GM19023 (cell line): ENCODE results near the gene C19orf25.

Source experiments
- ATAC-seq: cut with Tn5 transposase; IDR thresholded peaks from one replicate; pipeline ENCODE4 v1.9.1; 2021; ENCODE audit warnings: mild to moderate bottlenecking, moderate library complexity; ENCODE audit not compliant: unreplicated experiment

Gene C19orf25

DNA sequence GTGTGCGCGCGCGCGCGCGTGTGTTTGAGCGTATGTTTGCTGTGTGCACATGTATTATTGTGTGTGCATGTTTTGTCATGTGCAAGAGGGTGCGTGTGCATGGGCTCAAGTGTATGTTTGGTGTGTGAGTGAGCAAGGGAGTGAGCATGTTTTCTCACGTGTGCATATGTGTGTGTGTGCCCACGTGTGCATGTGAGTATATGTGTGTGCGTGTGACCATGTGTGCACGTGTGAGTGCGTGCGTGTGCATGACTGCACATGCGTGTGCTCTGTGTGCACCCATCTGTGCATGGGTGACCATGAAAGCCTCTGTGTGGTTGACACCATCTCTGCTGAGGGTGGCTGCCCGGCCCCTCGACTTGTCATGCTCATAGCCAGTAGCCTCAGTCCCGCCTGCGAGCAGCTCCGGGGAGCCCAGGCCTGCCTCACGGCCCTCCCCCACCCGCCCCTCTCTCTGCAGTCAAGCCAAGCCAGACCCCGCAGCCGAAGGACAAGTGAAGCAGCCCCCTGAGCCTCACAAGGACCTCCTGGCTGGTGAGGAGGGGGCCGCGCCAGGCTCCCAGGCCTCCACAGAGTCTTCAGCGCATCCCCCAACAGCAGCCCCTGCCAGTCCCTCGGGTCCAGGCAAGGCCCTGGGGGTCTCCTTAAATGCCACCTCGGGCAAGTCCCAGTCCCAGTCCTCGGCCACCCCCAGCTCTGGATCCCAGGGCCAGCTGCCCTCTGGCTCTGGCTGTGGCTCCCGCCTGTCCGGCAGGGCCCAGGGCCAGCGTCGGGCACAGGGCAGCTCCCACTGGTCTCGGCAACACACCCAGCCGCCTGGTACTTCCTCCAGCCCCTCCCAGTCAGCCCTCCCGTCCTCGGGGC, 17.9 kb upstream of the C19orf25 start:
- no peak for ATAC-seq

GRCh38 chr19:1495799-1496713, 17.0 kb upstream of the C19orf25 start:
- ATAC-seq = no peak

DNA sequence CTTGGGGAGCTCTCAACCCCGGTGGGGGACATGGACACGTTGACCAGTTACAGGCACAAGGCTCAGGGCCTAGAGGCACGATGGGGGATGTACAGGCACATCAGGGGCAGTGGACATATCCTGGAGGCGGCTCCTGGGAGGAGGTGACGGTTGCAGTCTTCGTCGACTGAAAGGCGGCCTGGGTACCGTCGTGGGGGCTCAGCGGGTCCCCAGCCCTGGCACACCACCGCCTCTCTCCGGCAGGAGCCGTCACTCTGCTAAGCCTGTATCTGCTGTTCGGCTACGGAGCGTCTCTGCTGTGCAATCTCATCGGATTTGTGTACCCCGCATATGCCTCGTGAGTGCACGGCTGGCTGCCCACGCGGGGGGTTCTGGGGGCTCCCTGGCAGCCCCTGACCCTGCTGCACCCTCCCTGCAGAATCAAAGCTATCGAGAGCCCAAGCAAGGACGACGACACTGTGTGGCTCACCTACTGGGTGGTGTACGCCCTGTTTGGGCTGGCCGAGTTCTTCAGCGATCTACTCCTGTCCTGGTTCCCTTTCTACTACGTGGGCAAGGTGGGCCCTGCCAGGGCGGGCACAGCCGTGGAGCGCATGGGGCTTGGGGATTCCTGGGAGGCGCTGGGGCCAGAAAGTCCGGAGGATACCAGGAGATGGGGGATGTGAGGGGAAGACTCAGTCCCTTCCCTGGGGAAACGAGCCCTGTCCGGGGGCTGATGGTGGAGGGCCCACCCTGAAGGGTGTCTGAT, 16.2 kb upstream of the C19orf25 start:
- no peak for ATAC-seq

DNA sequence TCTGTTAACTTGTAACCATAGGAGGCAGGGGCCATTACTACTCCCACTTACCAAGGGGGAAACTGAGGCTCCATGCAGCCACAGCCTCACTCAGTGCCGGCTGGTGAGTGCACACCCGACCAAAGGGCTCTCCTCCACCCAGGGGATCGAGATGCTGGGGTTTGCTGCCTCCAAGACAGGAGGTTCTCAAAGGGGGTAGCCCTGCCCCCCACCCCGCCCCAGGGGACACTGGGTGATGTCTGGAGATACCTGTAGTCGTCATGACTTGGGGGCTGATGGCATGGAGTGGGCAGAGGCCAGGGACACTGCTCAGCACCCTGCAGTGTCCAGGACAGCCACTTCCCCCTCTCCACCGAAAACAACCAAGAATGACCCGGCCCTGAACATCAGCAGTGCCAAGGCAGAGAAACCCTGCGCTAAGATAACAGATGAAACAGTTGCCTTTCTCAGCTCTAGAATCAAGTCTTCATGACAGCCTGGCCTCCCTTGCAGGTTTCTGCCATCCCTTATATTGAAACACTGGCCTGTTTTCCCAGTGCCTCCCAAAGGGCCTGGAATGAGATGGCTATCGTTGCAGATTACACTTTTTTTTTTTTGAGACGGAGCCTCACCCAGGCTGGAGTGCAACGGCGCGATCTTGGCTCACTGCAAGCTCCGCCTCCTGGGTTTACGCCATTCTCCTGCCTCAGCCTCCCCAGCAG, 15.2 kb upstream of the C19orf25 start:
- no peak for ATAC-seq

GRCh38 chr19:1492474-1493006, 13.5 kb upstream of the C19orf25 start:
- ATAC-seq = no peak

DNA sequence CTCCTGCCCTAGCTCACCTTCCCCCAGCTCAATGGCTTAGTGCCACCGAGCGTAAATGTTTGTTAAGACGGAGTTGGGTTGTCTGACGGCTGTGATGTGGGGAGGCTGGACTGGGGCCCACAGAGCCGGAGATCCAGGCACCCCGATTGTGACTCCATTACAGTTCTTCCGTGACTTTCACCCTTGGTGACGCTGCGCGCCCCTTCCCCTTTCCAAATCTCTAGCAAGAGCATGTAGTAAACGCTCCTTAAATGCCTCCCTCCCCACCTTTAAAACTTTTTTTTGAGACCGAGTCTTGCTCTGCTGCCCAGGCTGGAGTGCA, 12.8 kb upstream of the C19orf25 start:
- ATAC-seq = no peak

DNA sequence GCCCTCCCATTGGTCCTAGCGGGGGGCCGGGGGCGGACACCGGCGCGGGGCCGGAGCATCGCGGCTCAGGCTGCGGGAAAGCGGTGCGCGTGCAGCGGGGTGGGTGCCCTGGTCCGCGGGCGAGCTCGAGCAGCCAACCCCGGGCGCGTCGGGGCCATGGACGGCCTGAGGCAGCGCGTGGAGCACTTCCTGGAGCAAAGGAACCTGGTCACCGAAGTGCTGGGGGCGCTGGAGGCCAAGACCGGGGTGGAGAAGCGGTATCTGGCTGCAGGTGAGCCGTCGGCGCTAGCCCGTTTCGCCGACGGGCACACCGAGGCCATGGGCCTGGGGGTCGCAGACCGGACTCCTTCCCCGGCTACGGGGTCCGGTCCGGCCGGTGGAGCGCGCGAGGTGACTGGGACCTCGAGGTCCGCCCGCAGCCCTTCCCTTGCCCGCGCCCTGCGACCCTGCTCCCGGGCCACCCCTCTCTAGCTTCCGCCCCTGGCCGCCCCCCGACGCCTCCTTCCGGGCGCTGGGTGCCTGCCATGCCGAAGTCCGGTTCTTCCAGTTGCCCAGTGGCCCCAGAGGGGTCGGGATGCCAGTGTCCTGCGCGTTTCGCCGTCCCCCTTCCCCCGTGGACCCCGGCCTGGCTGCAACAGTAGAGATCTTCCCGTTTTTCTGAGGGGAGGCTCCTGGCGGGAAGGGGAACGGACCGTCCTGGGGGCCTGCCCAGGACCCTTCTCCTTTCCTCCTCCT, 12.3 kb upstream of the C19orf25 start, which contains the start of gene REEP6:
REEP6 (plus strand) TSS at position 68 of the 735 bp plus-strand sequence; CDS start at position 157, 89 bp downstream.
- ATAC-seq = no peak

DNA sequence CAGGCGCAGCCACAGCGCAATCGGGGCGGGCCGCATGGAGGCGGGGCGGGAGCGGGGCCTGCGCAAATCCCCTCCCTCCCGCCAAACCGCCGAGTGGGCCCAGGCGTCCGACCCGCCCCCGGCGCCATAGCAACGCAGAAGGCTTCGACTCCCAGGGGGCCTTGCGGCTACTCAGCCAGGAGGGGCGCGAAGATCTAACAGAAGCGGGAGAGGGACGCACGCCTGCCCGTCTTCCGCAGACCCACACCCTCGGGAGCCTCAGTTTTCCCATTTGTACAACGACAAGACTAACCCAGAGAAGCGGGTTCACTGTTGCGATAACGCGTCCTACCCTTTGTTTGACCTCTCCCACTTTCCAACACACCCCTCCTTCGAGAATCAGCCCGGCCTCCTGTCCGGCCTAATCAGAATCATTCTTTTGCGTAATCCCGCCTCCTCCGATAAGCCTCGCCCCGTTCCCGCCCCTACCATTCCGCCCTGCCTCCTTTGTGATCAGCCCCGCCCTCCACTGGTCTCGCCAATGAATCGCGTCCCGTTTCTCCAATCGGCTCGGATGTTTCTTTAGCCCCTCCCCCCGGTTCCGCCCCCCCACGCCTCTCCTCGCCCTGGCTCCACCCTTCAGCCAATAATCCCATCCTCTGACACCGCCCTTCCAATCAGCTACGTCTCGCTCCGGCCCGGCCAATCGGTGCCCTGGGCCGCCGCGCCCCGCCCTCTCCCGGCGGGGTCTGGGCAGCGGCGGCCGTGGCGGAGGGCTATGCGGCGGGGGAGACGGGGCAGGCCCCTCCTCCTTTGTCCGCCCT, 11.5 kb upstream of the C19orf25 start, which contains the start of gene PCSK4:
PCSK4 (minus strand) TSS at position 40 of the 803 bp plus-strand sequence; CDS start at position 36, 4 bp downstream.
- peak; percentile 78 for ATAC-seq

DNA sequence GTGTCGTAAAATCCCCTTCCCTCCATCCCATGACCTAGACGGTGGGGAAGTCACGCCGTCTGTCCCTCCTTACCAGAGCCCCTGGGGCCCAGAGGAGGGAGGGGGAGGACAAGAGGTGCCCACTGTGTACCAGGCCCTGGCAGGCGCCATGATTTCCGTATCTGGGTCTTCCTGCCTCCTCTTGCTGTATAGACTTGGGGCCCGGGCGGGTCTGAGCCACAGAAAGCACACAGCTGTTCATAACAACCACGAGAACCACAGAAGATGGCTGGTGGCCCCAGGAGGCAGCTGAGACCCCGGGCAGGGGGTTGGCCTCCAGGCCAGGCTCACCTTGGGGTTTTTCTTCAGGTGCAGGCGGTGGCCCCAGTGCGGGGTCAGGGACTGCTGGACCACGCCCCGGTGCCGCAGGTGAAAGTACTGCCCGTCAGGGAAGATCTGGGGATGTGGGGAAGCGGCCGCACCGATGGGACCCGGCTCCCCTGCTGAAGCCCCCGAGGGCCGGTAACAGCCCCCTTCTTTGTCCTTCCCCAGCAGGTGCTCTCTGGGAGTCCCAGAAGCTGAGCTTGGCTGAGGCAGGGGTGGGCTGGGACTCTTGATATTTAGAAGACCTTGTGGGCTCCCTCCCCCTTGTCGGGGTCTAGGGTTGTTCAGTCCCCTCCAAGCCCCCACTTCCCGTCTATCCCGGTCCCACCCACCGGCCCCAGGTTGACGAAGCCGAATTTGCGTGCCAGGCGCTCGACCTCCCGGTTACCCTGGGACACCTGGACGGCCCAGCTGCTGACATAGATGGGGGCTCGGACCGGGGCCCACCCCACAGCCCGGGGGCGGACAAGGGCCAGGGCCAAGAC, 10.7 kb upstream of the C19orf25 start:
- no peak for ATAC-seq

- no peak for ATAC-seq
Observed at GRCh38 chr19:1488282-1488601, 9.2 kb upstream of the C19orf25 start.

- no peak for ATAC-seq
Observed at GRCh38 chr19:1487576-1488281, 8.7 kb upstream of the C19orf25 start.

GRCh38 chr19:1486720-1487575, 7.9 kb upstream of the C19orf25 start:
- no peak for ATAC-seq

DNA sequence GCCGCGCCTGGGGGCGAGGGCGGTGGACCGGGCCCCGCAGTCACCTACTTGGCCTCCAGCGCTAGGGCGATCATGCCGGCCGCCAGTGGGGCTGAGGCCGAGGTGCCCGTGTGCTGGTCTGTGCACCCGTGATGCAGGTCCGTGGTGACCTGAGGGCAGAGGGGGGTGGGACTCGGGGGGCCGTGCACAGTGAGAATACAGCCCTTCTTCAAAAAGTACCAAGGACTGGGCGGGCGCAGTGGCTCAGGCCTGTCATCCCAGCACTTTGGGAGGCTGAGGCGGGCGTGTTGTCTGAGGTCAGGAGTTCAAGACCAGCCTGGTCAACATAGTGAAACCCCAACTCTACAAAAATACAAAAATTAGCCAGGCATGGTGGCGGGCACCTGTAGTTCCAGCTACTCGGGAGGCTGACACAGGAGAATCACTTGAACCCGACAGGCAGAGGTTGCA, 5.0 kb upstream of the C19orf25 start:
- ATAC-seq = no peak

DNA sequence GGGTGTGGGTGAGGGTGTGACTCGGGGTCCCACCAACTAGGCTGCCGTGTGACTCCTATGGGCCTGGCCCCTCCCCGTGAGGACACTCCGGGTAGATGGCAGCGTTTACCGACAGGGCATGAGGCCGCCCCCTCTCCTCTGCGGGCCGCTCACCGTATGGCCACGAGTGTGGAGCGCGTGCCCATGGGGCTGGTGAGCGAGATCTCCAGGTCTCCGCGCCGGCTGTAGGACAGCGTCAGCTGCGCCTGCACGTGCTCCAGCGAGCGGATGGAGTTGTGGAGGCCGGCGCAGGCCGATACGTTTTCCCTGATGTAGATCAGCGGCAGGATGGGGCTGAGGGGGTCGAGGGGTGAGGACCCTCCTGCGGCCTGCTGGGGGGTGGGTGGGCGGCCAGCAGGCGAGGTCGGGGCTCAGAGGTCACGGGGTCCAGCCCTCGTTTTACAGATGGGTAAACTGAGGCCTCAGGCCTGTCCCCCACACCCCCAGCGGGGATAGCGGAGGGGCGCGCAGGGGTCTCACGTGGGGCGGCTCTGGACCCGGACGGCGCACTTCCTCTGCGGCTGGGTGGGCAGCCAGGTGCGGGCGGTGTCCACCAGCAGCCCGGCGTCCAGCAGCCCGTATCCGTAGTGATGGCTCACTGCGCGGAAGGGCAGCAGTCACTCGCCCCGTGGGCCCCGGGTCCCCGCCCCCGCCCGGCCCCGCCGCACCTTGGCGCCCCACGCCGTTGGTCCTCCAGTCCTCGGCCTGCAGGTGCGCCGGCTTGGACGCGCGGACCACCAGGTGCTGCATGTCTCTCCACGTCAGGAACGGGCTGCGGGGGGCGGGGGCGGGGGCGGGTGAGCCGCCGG, 4.3 kb upstream of the C19orf25 start:
- no peak for ATAC-seq
